ENCODE measurements around the gene FNDC11. TPM values are rescaled to one million over a fixed set of nuclear protein-coding genes. Genes with fewer than 3 reads are reported as not detected.

Gene FNDC11
- total RNA-seq, 1 experiment from 2014 or later, result 2.5 TPM

- H2BK5ac ChIP-seq (ENCODE audit: insufficient read length, low read length), result no peak overlapping the region
- H3K79me1 ChIP-seq (ENCODE audit: insufficient read depth, low read depth, low read length, poor library complexity, severe bottlenecking), result no peaks in the 10 kb centered on the region
- TF ChIP-seq CTCF (conservative IDR thresholded peaks at IDR 0.05), result no peak
- no peak overlapping the region for H4K91ac ChIP-seq (ENCODE audit: insufficient read length, low read depth, low read length)
- H3K4me2 ChIP-seq (ENCODE audit: insufficient read depth, insufficient read length, low read length), result peak overlapping the region; percentile 41
- no peak overlapping the region for H2AK5ac ChIP-seq (ENCODE audit: insufficient read length, low read length)
- no peak overlapping the region for H2BK15ac ChIP-seq (ENCODE audit: low read depth, low read length)
- H2AFZ ChIP-seq (ENCODE audit: low read length), result no peak overlapping the region
- H3T11ph ChIP-seq (ENCODE audit: low read length), result no peak overlapping the region
- no peak overlapping the region for H2BK120ac ChIP-seq (ENCODE audit: low read depth, low read length, poor library complexity, severe bottlenecking)
- H3K9me3 ChIP-seq (ENCODE audit: control insufficient read depth, low read depth, low read length), result no peaks in the 10 kb centered on the region
- Mint-ChIP-seq H3K9me3 (no peaks in the 10 kb centered on the region), H3K27me3 (ENCODE audit: low read depth) (no peaks in the 10 kb centered on the region; the same call in 1 of the 2 replicates), H3K4me1 (peaks cover 22 to 38% of the 10 kb centered on the region in 2 experiments), H3K4me3 (peak overlapping the region; percentile 49 to 62; a peak in 4 of 5 replicates), H3K27ac (peak overlapping the region; percentile 89 to 96 (median 93); a peak in 5 of 7 replicates), H3K36me3 (ENCODE audit: insufficient read depth in 1 of 3, low read depth in 3 of 3) (peaks cover 0 to 3% (median 2%) of the 10 kb centered on the region in 3 experiments; a peak in 3 of 7 replicates)
- DNase-seq, result peak; percentile 59
- no peak overlapping the region for H3K23ac ChIP-seq (ENCODE audit: insufficient read length, low read depth, low read length)
- no CpG with 5 or more reads among the region's 15 CpGs for WGBS (ENCODE audit: extremely low coverage, insufficient read length, low lambda C conversion rate)
- H3K9ac ChIP-seq (ENCODE audit: extremely low read depth, insufficient read length, low read length), result no peak overlapping the region
- H3K14ac ChIP-seq (ENCODE audit: insufficient read depth, low read length), result no peak overlapping the region
- H3K23me2 ChIP-seq (ENCODE audit: insufficient read length, low read depth, low read length, poor library complexity, severe bottlenecking), result peaks cover 9% of the 10 kb centered on the region
- H4K5ac ChIP-seq (ENCODE audit: insufficient read length, low read depth, low read length), result no peak overlapping the region
- H3K4me1 ChIP-seq (ENCODE audit: insufficient read depth, low read length), result peaks cover 2% of the 10 kb centered on the region; the same call in 1 of the 2 replicates
- no peak overlapping the region for H3K27ac ChIP-seq (ENCODE audit: insufficient read length, low read depth, low read length)
- H3K4ac ChIP-seq (ENCODE audit: low read depth, low read length), result no peak overlapping the region
- no peak overlapping the region for H4K8ac ChIP-seq (replicated peaks; ENCODE audit: insufficient read length, low read depth, low read length)
- H2BK12ac ChIP-seq (ENCODE audit: insufficient read length, low read depth, low read length), result no peak overlapping the region
- peaks cover 3% of the 10 kb centered on the region for H4K20me1 ChIP-seq (ENCODE audit: control insufficient read depth, insufficient read depth, insufficient read length)
- H3K79me2 ChIP-seq (ENCODE audit: insufficient read depth, low read length), result no peaks in the 10 kb centered on the region
- H3K27me3 ChIP-seq (ENCODE audit: insufficient read depth, low read length), result no peaks in the 10 kb centered on the region
- H2BK20ac ChIP-seq (ENCODE audit: low read depth, low read length, poor library complexity, severe bottlenecking), result no peak overlapping the region
- H3K18ac ChIP-seq (ENCODE audit: insufficient read length, low read depth, low read length), result no peak overlapping the region
- no peak overlapping the region for H3K56ac ChIP-seq (ENCODE audit: insufficient read length, low read depth, low read length)
Measured at GRCh38 chr20:63552481-63553249, 1.3 kb upstream of the FNDC11 start.
